NOMO-1 (cell line): Measurements from ENCODE around the gene WNT5B.

ENCODE experiments used
- DNase-seq, 2 experiments: peaks; one replicate each; lab custom pipeline; 2025; ENCODE audit not compliant: unreplicated experiment in 2 of 2; lab: John Stamatoyannopoulos, UW

The WNT5B gene

GRCh38 chr12:1646569-1647284 lies 17.7 kb downstream of the WNT5B start:
- DNase-seq: peak; percentile 11 to 26

GRCh38 chr12:1647285-1647669 lies 18.2 kb downstream of the WNT5B start:
- DNase-seq: no peak

- DNase-seq: no peak
These were observed 21.4 kb downstream of the WNT5B start for GRCh38 chr12:1650260-1650977.

- no peak for DNase-seq
These were observed 21.9 kb downstream of the WNT5B start for GRCh38 chr12:1650978-1651361.

GRCh38 chr12:1651946-1652345 lies 22.9 kb downstream of the WNT5B start:
- DNase-seq: no peak

GRCh38 chr12:1655225-1655788 lies 26.3 kb downstream of the WNT5B start:
- no peak for DNase-seq

- DNase-seq: no peak
These were observed 27.9 kb downstream of the WNT5B start for GRCh38 chr12:1656902-1657301.

- DNase-seq: no peak
These were observed 28.7 kb downstream of the WNT5B start for GRCh38 chr12:1657688-1658087.

- DNase-seq: peak in 1 of 2 experiments; percentile 26
These were observed 31.5 kb downstream of the WNT5B start for GRCh38 chr12:1660304-1661187.

- peak; percentile 96 to 99 for DNase-seq
These were observed 32.7 kb downstream of the WNT5B start for GRCh38 chr12:1661553-1662335.

GRCh38 chr12:1662761-1663439 lies 33.9 kb downstream of the WNT5B start:
- no peak for DNase-seq

- DNase-seq: no peak
These were observed 34.6 kb downstream of the WNT5B start for GRCh38 chr12:1663440-1664132.

GRCh38 chr12:1665366-1665765 lies 36.3 kb downstream of the WNT5B start:
- no peak for DNase-seq

- DNase-seq: no peak
These were observed 37.2 kb downstream of the WNT5B start for GRCh38 chr12:1666215-1666614.

- peak; percentile 33 to 47 for DNase-seq
These were observed 37.7 kb downstream of the WNT5B start for GRCh38 chr12:1666685-1667162.

GRCh38 chr12:1668833-1669543 lies 40.0 kb downstream of the WNT5B start:
- DNase-seq: peak; percentile 82

GRCh38 chr12:1670358-1671268 lies 41.6 kb downstream of the WNT5B start:
- DNase-seq: peak in 1 of 2 experiments; percentile 11
